Testis (tissue), 2 donors: Measurements from ENCODE around the gene FCHSD2.

Experiments used
- CTCF ChIP-seq, 3 experiments: fragments of 450-650 bp in 2 of 3; fragments of 200-600 bp in 1 of 3; sonication (generic) in 1 of 3; IDR thresholded peaks; one replicate each; pipeline ENCODE4 v1.5.1; 2016 to 2019; ENCODE audit warnings: antibody characterized with exemption in 3 of 3, mild to moderate bottlenecking in 2 of 3, moderate library complexity in 1 of 3
- POLR2A ChIP-seq: fragments of 450-650 bp; IDR thresholded peaks from one replicate; pipeline ENCODE4 v1.6.1; 2017; ENCODE audit warnings: antibody characterized with exemption, mild to moderate bottlenecking, moderate library complexity

- no peak for TF ChIP-seq CTCF (IDR thresholded peaks at IDR 0.05)
- TF ChIP-seq POLR2A = no peak
Observed at GRCh38 chr11:73190557-73190885, 48.4 kb upstream of the FCHSD2 start.
